GM23248 (cell line): ENCODE measurements around the gene RASGEF1B. TPM values are rescaled to one million over a fixed set of nuclear protein-coding genes. Genes with fewer than 3 reads are reported as not detected.

Experiments
- DNase-seq: peaks from one replicate; pipeline ENCODE4 v3.0.0-alpha.2; 2015
- H2AFZ ChIP-seq: fragments of 200-600 bp; sonication (generic); 2 replicates; pipeline ENCODE4 v1.6.1; 2016; ENCODE audit warnings: antibody characterized with exemption
- H3F3A ChIP-seq: fragments of 200-600 bp; sonication (generic); 2 replicates; pipeline ENCODE4 v1.6.1; 2016; ENCODE audit warnings: mild to moderate bottlenecking, antibody characterized with exemption, mixed run types; ENCODE audit not compliant: insufficient read depth
- H3K27ac ChIP-seq: fragments of 200-600 bp; sonication (generic); 2 replicates; pipeline ENCODE4 v1.5.1; 2016; ENCODE audit warnings: mild to moderate bottlenecking
- H3K27me3 ChIP-seq: fragments of 200-600 bp; sonication (generic); replicated peaks from 2 replicates; pipeline ENCODE4 v1.6.1; 2016; ENCODE audit warnings: mild to moderate bottlenecking; ENCODE audit not compliant: insufficient read depth
- H3K36me3 ChIP-seq: fragments of 200-600 bp; sonication (generic); 2 replicates; pipeline ENCODE4 v1.6.1; 2016; ENCODE audit warnings: low read depth, mild to moderate bottlenecking
- H3K4me1 ChIP-seq: fragments of 200-600 bp; sonication (generic); 2 replicates; pipeline ENCODE4 v1.6.1; 2016; ENCODE audit warnings: mild to moderate bottlenecking; ENCODE audit not compliant: insufficient read depth
- H3K4me2 ChIP-seq: fragments of 200-600 bp; sonication (generic); one replicate; pipeline ENCODE4 v1.6.1; 2016; ENCODE audit warnings: mild to moderate bottlenecking; ENCODE audit not compliant: unreplicated experiment
- H3K4me3 ChIP-seq: fragments of 200-600 bp; sonication (generic); 2 replicates; pipeline ENCODE4 v1.5.1; 2016; ENCODE audit warnings: mild to moderate bottlenecking
- H3K79me2 ChIP-seq: fragments of 200-600 bp; sonication (generic); 2 replicates; pipeline ENCODE4 v1.6.1; 2016; ENCODE audit warnings: mild to moderate bottlenecking; ENCODE audit not compliant: insufficient read depth
- H3K9ac ChIP-seq: fragments of 200-600 bp; sonication (generic); 2 replicates; pipeline ENCODE4 v1.6.1; 2016; ENCODE audit warnings: mild to moderate bottlenecking
- H3K9me2 ChIP-seq: fragments of 200-600 bp; sonication (generic); 2 replicates; pipeline ENCODE4 v1.6.1; 2016; ENCODE audit warnings: mixed run types, mild to moderate bottlenecking, moderate library complexity; ENCODE audit not compliant: insufficient read depth
- H3K9me3 ChIP-seq: fragments of 200-600 bp; sonication (generic); one replicate; pipeline ENCODE4 v1.6.1; 2017; ENCODE audit warnings: low read depth
- H4K20me1 ChIP-seq: fragments of 200-600 bp; sonication (generic); 2 replicates; pipeline ENCODE4 v1.6.0; 2016; ENCODE audit not compliant: insufficient read depth
- EZH2 ChIP-seq: fragments of 200-600 bp; sonication (generic); IDR thresholded peaks from 2 replicates; pipeline ENCODE4 v1.6.1; 2018; ENCODE audit warnings: antibody characterized with exemption, mild to moderate bottlenecking; ENCODE audit not compliant: insufficient read depth, poor library complexity, severe bottlenecking
- EZH2phosphoT487 ChIP-seq: fragments of 200-600 bp; sonication (generic); IDR thresholded peaks from 2 replicates; pipeline ENCODE4 v1.6.1; 2018; ENCODE audit warnings: antibody characterized with exemption, moderate library complexity, mild to moderate bottlenecking, low read depth; ENCODE audit not compliant: insufficient read depth
- WGBS, 2 experiments: methylation state at CpG; one replicate each; pipeline ENCODE4 v1.1.6; 2015 to 2017; ENCODE audit warnings: low lambda C conversion rate in 2 of 2, low coverage in 1 of 2; ENCODE audit errors: missing lambda C conversion rate in 2 of 2; 5-methylcytosine and 5-hydroxymethylcytosine counted together
- in situ Hi-C: fragments of 300-500 bp; cut with MboI; formaldehyde crosslinking; loops from 2 replicates; pipeline ENCODE4 v1.15.0; 2020
- polyA plus RNA-seq: library from polyadenylated mRNA; unstranded; fragments of >200 nt; fragmentation: Nextera tagmentation; extraction: Ambion mirVana; gene quantifications from 2 replicates; pipeline ENCODE4 v1.2.1, GENCODE V29; 2016
- total RNA-seq: library from RNA; depleted of rRNA; stranded (reverse); fragments of >200 nt; shearing (Covaris generic); gene quantifications from 2 replicates; pipeline ENCODE4 v1.2.3, GENCODE V29; 2014

The RASGEF1B gene
- total and polyA plus RNA-seq, 2 experiments from 2014 or later, result 0.09 TPM; not detected in 1

- no peaks in the 10 kb centered on the region for H3K9me2 ChIP-seq
- no peak overlapping the region for H3K9ac ChIP-seq
- H3K4me3 ChIP-seq, result no peak overlapping the region
- no peaks in the 10 kb centered on the region for H3K79me2 ChIP-seq
- no peak overlapping the region for H3K4me2 ChIP-seq
- H3K4me1 ChIP-seq, result no peaks in the 10 kb centered on the region
- TF ChIP-seq EZH2phosphoT487, result no peak
- no peak for TF ChIP-seq EZH2
- H3K9me3 ChIP-seq, result no peaks in the 10 kb centered on the region
- peaks cover 12% of the 10 kb centered on the region for H3K27me3 ChIP-seq
- no peaks in the 10 kb centered on the region for H4K20me1 ChIP-seq
- no peaks in the 10 kb centered on the region for H3F3A ChIP-seq
- H3K27ac ChIP-seq, result no peak overlapping the region
- DNase-seq, result no peak
- 61 to 82% methylated on average over 3 of the region's 3 CpGs for WGBS, 2 experiments
- in situ Hi-C loops, result loop anchor here (25.0 kb wide), 1 partner anchor 751 kb away; no protein-coding TSS in a partner anchor
- no peaks in the 10 kb centered on the region for H3K36me3 ChIP-seq
- H2AFZ ChIP-seq, result no peak overlapping the region
Measured at GRCh38 chr4:81460834-81461233, 10.9 kb downstream of the RASGEF1B start.

- WGBS, 2 experiments, result 49 to 53% methylated on average over 5 of the region's 5 CpGs
- Histone ChIP-seq H3K4me1 (no peaks in the 10 kb centered on the region), H3F3A (no peaks in the 10 kb centered on the region), H3K9ac (no peak overlapping the region), H3K9me2 (no peaks in the 10 kb centered on the region), H3K79me2 (no peaks in the 10 kb centered on the region), H3K4me2 (no peak overlapping the region), H3K36me3 (no peaks in the 10 kb centered on the region), H2AFZ (no peak overlapping the region), H3K9me3 (no peaks in the 10 kb centered on the region), H4K20me1 (no peaks in the 10 kb centered on the region), H3K4me3 (no peak overlapping the region), H3K27ac (no peak overlapping the region), H3K27me3 (peaks cover 12% of the 10 kb centered on the region)
- no peak for TF ChIP-seq EZH2
- no peak for TF ChIP-seq EZH2phosphoT487
- in situ Hi-C loops, result loop anchor here (25.0 kb wide), 1 partner anchor 752 kb away; no protein-coding TSS in a partner anchor
- DNase-seq, result no peak
Measured at GRCh38 chr4:81460191-81460701, 11.5 kb downstream of the RASGEF1B start.

- no peaks in the 10 kb centered on the region for H3K9me3 ChIP-seq
- H4K20me1 ChIP-seq, result no peaks in the 10 kb centered on the region
- no peak for TF ChIP-seq EZH2
- no peak for TF ChIP-seq EZH2phosphoT487
- H3K27ac ChIP-seq, result no peak overlapping the region
- no peaks in the 10 kb centered on the region for H3F3A ChIP-seq
- H3K36me3 ChIP-seq, result no peaks in the 10 kb centered on the region
- no peak overlapping the region for H2AFZ ChIP-seq
- H3K9me2 ChIP-seq, result no peaks in the 10 kb centered on the region
- no peak for DNase-seq
- H3K9ac ChIP-seq, result no peak overlapping the region
- H3K4me1 ChIP-seq, result no peaks in the 10 kb centered on the region
- H3K27me3 ChIP-seq, result peaks cover 11% of the 10 kb centered on the region
- no peak overlapping the region for H3K4me2 ChIP-seq
- no peaks in the 10 kb centered on the region for H3K79me2 ChIP-seq
- WGBS, 2 experiments, result 51 to 58% methylated on average over 2 of the region's 2 CpGs
- H3K4me3 ChIP-seq, result no peak overlapping the region
- in situ Hi-C loops, result loop anchor here (25.0 kb wide), 1 partner anchor 753 kb away; no protein-coding TSS in a partner anchor
Measured at GRCh38 chr4:81459228-81459627, 12.5 kb downstream of the RASGEF1B start.

GRCh38 chr4:81457921-81458520, 13.7 kb downstream of the RASGEF1B start:
- H3K27ac ChIP-seq, result no peak overlapping the region
- no peak overlapping the region for H2AFZ ChIP-seq
- H3K9me2 ChIP-seq, result no peaks in the 10 kb centered on the region
- no peaks in the 10 kb centered on the region for H4K20me1 ChIP-seq
- no peak overlapping the region for H3K4me2 ChIP-seq
- DNase-seq, result no peak
- H3K9me3 ChIP-seq, result no peaks in the 10 kb centered on the region
- H3F3A ChIP-seq, result no peaks in the 10 kb centered on the region
- in situ Hi-C loops, result loop anchor here (25.0 kb wide), 1 partner anchor 754 kb away; no protein-coding TSS in a partner anchor
- no peaks in the 10 kb centered on the region for H3K4me1 ChIP-seq
- H3K4me3 ChIP-seq, result no peak overlapping the region
- H3K9ac ChIP-seq, result no peak overlapping the region
- no peak for TF ChIP-seq EZH2
- no peak for TF ChIP-seq EZH2phosphoT487
- no peaks in the 10 kb centered on the region for H3K79me2 ChIP-seq
- 83 to 88% methylated on average over 2 of the region's 2 CpGs for WGBS, 2 experiments
- H3K27me3 ChIP-seq, result peaks cover 3% of the 10 kb centered on the region
- H3K36me3 ChIP-seq, result no peaks in the 10 kb centered on the region

GRCh38 chr4:81457345-81457744, 14.4 kb downstream of the RASGEF1B start:
- in situ Hi-C loops, result loop anchor here (25.0 kb wide), 1 partner anchor 755 kb away; no protein-coding TSS in a partner anchor
- Histone ChIP-seq H3F3A (no peaks in the 10 kb centered on the region), H3K4me3 (no peak overlapping the region), H3K27ac (no peak overlapping the region), H3K9me3 (no peaks in the 10 kb centered on the region), H2AFZ (no peak overlapping the region), H3K9me2 (no peaks in the 10 kb centered on the region), H3K9ac (no peak overlapping the region), H3K27me3 (peaks cover 3% of the 10 kb centered on the region), H3K79me2 (no peaks in the 10 kb centered on the region), H3K4me1 (no peaks in the 10 kb centered on the region), H4K20me1 (no peaks in the 10 kb centered on the region), H3K36me3 (no peaks in the 10 kb centered on the region), H3K4me2 (no peak overlapping the region)
- TF ChIP-seq EZH2phosphoT487 (no peak), EZH2 (no peak)
- 55 to 63% methylated on average over 3 of the region's 3 CpGs for WGBS, 2 experiments
- no peak for DNase-seq
